Neural crest cell (in vitro differentiated cells): ENCODE data around the gene RAB6C. TPM values are rescaled to one million over a fixed set of nuclear protein-coding genes. Genes with fewer than 3 reads are reported as not detected.
"Not testable (repeated sequence)": the region's sequence is repeated elsewhere in the genome, so short reads cannot be mapped to it uniquely, and the experiment has no call there.

ENCODE experiments used
- DNase-seq: peaks from one replicate; pipeline ENCODE4 v3.0.0; 2021; ENCODE audit warnings: low read depth, mixed read lengths, low spot score
- H3K27ac Mint-ChIP-seq: one replicate; pipeline ENCODE4 v1.8.0; 2021; ENCODE audit warnings: mild to moderate bottlenecking, mixed read lengths; ENCODE audit not compliant: unreplicated experiment
- H3K27me3 Mint-ChIP-seq: 2 replicates; pipeline ENCODE4 v1.8.0; 2021; ENCODE audit warnings: low read depth, mild to moderate bottlenecking, mixed read lengths
- H3K36me3 Mint-ChIP-seq: 2 replicates; pipeline ENCODE4 v1.8.0; 2021; ENCODE audit warnings: low read depth, mild to moderate bottlenecking, mixed read lengths
- H3K4me1 Mint-ChIP-seq: 2 replicates; pipeline ENCODE4 v1.8.0; 2021; ENCODE audit warnings: mixed read lengths
- H3K4me3 Mint-ChIP-seq: one replicate; pipeline ENCODE4 v1.8.0; 2021; ENCODE audit warnings: mild to moderate bottlenecking, mixed read lengths
- H3K9me3 Mint-ChIP-seq: 2 replicates; pipeline ENCODE4 v1.8.0; 2021; ENCODE audit warnings: mixed read lengths
- total RNA-seq: library from RNA; stranded (reverse); gene quantifications from 2 replicates; pipeline ENCODE4 v1.2.1, GENCODE V29; 2021
- TF ChIP-seq, protein P1 (sequence below): fragments of 200-600 bp; sonication (generic); conservative IDR thresholded peaks from 2 replicates; pipeline ENCODE4 v1.5.0; 2021; ENCODE audit warnings: antibody characterized with exemption, mild to moderate bottlenecking

RAB6C gene
- total RNA-seq, 1 donor from 2014 or later, result 0.16 TPM

GRCh38 chr2:129945557-129945956, 33.9 kb upstream of the RAB6C start:
- Mint-ChIP-seq H3K9me3 (no peaks in the 10 kb centered on the region), H3K36me3 (no peaks in the 10 kb centered on the region), H3K4me1 (no peaks in the 10 kb centered on the region), H3K27ac (no peak overlapping the region), H3K4me3 (no peak overlapping the region), H3K27me3 (no peaks in the 10 kb centered on the region)
- TF ChIP-seq, protein P1, sequence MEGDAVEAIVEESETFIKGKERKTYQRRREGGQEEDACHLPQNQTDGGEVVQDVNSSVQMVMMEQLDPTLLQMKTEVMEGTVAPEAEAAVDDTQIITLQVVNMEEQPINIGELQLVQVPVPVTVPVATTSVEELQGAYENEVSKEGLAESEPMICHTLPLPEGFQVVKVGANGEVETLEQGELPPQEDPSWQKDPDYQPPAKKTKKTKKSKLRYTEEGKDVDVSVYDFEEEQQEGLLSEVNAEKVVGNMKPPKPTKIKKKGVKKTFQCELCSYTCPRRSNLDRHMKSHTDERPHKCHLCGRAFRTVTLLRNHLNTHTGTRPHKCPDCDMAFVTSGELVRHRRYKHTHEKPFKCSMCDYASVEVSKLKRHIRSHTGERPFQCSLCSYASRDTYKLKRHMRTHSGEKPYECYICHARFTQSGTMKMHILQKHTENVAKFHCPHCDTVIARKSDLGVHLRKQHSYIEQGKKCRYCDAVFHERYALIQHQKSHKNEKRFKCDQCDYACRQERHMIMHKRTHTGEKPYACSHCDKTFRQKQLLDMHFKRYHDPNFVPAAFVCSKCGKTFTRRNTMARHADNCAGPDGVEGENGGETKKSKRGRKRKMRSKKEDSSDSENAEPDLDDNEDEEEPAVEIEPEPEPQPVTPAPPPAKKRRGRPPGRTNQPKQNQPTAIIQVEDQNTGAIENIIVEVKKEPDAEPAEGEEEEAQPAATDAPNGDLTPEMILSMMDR, result no peak
- no peak for DNase-seq

DNA sequence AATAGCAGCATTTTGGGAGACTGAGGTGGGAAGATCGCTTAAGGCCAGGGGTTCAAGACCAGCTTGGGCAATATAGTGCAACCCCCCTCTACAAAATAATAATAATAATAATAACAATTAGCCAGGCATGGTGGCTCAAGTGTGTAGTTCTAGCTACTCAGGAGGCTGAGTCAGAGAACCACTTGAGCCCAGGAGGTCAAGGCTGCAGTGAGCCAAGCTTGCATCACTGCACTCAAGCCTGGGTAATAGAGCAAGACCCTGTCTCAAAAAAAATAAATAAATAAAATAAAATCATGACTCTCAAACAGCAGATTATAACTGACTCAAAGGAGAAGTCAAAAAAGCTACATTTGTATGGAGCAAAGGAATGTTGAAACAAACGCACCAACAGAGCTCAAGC, 31.8 kb upstream of the RAB6C start:
- H3K9me3 Mint-ChIP-seq, DNase-seq, H3K4me1 Mint-ChIP-seq, H3K36me3 Mint-ChIP-seq, H3K27ac Mint-ChIP-seq, H3K27me3 Mint-ChIP-seq, H3K4me3 Mint-ChIP-seq: not testable (repeated sequence)

DNA sequence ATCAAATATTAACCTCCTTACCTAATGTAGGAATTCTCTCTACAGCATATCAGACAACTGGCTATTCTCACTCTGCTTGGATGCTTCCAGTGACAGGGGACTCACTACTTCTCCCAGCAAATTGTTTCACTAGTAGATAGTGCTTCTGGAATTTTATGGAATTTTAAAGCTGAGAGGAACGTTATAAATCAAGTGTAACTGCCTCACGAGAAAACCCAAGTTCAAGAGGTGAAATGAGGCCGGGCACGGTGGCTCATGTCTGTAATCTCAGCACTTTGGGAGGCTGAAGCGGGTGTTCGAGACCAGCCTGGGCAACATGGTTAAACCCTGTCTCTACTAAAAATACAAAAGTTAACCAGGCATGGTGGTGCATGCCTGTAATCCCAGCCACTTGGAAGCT, 23.3 kb upstream of the RAB6C start:
- H3K4me3 Mint-ChIP-seq, DNase-seq, H3K9me3 Mint-ChIP-seq, H3K4me1 Mint-ChIP-seq, H3K36me3 Mint-ChIP-seq, H3K27me3 Mint-ChIP-seq, H3K27ac Mint-ChIP-seq: not testable (repeated sequence)

DNA sequence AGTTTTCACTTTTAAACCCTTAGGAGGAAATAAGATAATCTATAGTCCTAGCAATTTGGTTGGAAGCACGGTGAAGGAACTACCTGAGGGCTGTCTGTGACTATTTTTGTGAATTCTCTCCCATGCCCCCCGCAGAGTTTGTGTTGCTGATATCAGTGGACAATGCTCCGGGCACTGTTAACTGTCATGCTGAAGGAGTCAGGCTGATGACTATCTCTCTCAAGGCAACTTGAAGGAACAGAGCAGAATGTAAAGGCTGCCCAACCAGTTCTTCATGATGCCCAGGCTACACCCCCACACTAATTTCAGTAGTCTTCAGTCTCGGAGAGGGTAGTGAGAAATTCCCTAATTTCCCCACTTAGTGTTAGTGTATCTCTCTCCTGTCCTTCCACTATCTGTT, 21.6 kb upstream of the RAB6C start:
- Mint-ChIP-seq H3K9me3 (no peaks in the 10 kb centered on the region), H3K36me3 (no peaks in the 10 kb centered on the region), H3K4me3 (no peak overlapping the region), H3K27me3 (peaks cover 2% of the 10 kb centered on the region), H3K4me1 (peaks cover 10% of the 10 kb centered on the region), H3K27ac (no peak overlapping the region)
- TF ChIP-seq, protein P1, result no peak
- DNase-seq, result no peak

DNA sequence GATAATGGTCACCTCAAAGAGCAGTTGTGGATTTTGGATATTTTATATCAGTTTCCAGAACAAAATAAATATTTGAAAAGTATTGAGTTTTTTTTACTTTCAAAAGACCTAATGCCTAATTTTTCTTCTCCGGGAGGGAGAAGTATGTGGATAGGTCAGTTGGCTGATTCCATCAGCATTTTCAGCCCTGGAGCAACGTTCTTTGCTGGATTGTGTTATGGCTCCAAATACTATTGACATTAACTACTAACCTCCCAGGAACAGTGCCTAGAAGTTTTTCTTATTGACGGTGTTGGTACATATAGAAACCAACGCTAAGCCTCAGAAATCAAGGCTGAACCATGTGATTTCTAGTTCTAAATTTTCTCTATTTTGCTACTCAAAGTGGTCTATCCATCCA, 20.7 kb upstream of the RAB6C start:
- not testable (repeated sequence) for H3K27ac Mint-ChIP-seq, DNase-seq, H3K27me3 Mint-ChIP-seq, H3K4me1 Mint-ChIP-seq, H3K4me3 Mint-ChIP-seq, H3K36me3 Mint-ChIP-seq, H3K9me3 Mint-ChIP-seq

- H3K9me3 Mint-ChIP-seq, H3K4me1 Mint-ChIP-seq, H3K27ac Mint-ChIP-seq, DNase-seq, H3K36me3 Mint-ChIP-seq, H3K4me3 Mint-ChIP-seq: not testable (repeated sequence)
- peaks cover 53% of the 10 kb centered on the region for H3K27me3 Mint-ChIP-seq
Measured at GRCh38 chr2:129968605-129969004, 10.9 kb upstream of the RAB6C start.

DNA sequence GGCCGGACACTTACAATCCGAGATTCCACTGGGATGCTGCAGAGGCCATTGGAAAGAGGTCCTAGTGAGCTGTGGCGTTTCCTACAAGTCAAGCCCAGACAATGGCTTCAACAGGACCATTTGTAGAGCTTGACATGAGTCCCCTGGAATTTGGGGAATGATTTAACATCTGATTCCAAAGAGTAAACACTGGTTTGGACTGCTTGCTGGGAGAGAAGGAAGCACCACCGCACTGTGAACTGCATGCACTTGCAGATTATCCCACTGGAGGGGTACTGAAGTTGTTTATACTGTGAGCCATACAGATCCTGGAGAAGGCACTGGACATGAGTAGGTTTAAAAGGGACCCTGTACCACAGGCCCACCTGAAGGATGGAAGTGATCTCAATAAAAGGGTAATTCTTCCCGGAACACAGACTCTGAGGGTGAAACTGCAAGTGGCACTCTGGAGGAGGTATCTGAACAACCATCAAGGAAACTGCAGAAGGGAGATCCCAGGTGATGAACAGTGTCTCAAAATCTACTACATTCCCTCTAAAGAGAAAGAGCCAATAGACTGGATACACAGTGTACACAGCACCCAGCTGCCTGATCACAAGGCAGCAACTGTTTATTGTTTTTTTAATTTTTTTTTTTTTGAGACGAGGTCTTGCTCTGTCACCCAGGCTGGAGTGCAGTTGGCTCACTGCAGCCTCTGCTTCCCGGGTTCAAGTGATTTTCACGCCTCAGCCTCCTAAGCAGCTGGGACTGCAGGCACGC, 4.3 kb upstream of the RAB6C start:
- Mint-ChIP-seq H3K36me3 (no peaks in the 10 kb centered on the region), H3K9me3 (no peaks in the 10 kb centered on the region), H3K4me1 (peaks cover 5% of the 10 kb centered on the region), H3K4me3 (no peak overlapping the region), H3K27me3 (peaks cover 62% of the 10 kb centered on the region), H3K27ac (no peak overlapping the region)
- DNase-seq, result no peak
- TF ChIP-seq, protein P1, result no peak

DNA sequence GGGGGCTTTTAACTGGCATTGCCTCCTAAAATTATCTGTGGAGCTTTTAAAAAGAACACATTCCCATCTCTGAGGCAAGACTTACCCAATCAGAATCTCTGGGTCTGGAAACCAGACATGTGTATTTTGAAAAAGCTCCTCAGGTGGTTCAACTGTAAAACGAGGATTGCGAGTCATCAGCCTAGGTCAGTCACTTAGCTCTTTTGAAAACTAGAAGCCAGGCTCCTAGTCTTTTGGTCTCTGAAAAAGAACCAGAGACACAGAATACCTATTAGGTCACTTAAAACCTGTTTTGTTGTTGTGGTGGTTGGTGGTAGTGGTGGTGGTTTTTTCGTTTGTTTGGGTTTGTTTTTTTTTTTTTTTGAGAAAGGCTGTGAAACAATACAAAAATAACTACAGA, 2.5 kb upstream of the RAB6C start:
- H3K4me1 Mint-ChIP-seq, H3K27ac Mint-ChIP-seq, DNase-seq, H3K4me3 Mint-ChIP-seq, H3K9me3 Mint-ChIP-seq, H3K36me3 Mint-ChIP-seq: not testable (repeated sequence)
- H3K27me3 Mint-ChIP-seq, result peaks cover 77% of the 10 kb centered on the region
